T-helper 2 cell treated with Interferon-gamma antibody and Interleukin-4, amounts not matched to agents 5 μg/mL and 100 μg/mL, for 36 hours (primary cell): ENCODE results near the gene SLC8A1.

Experiments
- DNase-seq: peaks from one replicate; pipeline ENCODE4 v3.0.0; 2021; ENCODE audit warnings: low spot score
- H3K27ac Mint-ChIP-seq: one replicate; pipeline ENCODE4 v1.8.0; 2021; ENCODE audit warnings: mild to moderate bottlenecking, mixed read lengths
- H3K27me3 Mint-ChIP-seq: one replicate; pipeline ENCODE4 v1.8.0; 2021; ENCODE audit warnings: low read depth, mixed read lengths
- H3K36me3 Mint-ChIP-seq: one replicate; pipeline ENCODE4 v1.8.0; 2021; ENCODE audit warnings: low read depth, mixed read lengths
- H3K4me1 Mint-ChIP-seq: one replicate; pipeline ENCODE4 v1.8.0; 2021; ENCODE audit warnings: low read depth, mixed read lengths
- H3K4me3 Mint-ChIP-seq: one replicate; pipeline ENCODE4 v1.8.0; 2022; ENCODE audit warnings: mild to moderate bottlenecking, moderate library complexity, mixed read lengths
- H3K9me3 Mint-ChIP-seq: one replicate; pipeline ENCODE4 v1.8.0; 2021; ENCODE audit warnings: mixed read lengths

SLC8A1 gene

GRCh38 chr2:40227210-40227609 is 224.7 kb downstream of the SLC8A1 start:
- Mint-ChIP-seq H3K27me3 (no peaks in the 10 kb centered on the region), H3K27ac (no peak overlapping the region), H3K4me3 (no peak overlapping the region), H3K4me1 (no peaks in the 10 kb centered on the region), H3K9me3 (peaks cover 7% of the 10 kb centered on the region), H3K36me3 (peaks cover 4% of the 10 kb centered on the region)
- DNase-seq: no peak

- H3K36me3 Mint-ChIP-seq: peaks cover 5% of the 10 kb centered on the region
- no peaks in the 10 kb centered on the region for H3K4me1 Mint-ChIP-seq
- no peak for DNase-seq
- peaks cover 7% of the 10 kb centered on the region for H3K9me3 Mint-ChIP-seq
- no peak overlapping the region for H3K27ac Mint-ChIP-seq
- no peaks in the 10 kb centered on the region for H3K27me3 Mint-ChIP-seq
- H3K4me3 Mint-ChIP-seq: no peak overlapping the region
Observed at GRCh38 chr2:40226637-40227036, 225.3 kb downstream of the SLC8A1 start.

- no peak overlapping the region for H3K27ac Mint-ChIP-seq
- no peak overlapping the region for H3K4me3 Mint-ChIP-seq
- no peak for DNase-seq
- H3K36me3 Mint-ChIP-seq: peaks cover 7% of the 10 kb centered on the region
- H3K27me3 Mint-ChIP-seq: no peaks in the 10 kb centered on the region
- H3K9me3 Mint-ChIP-seq: peaks cover 7% of the 10 kb centered on the region
- no peaks in the 10 kb centered on the region for H3K4me1 Mint-ChIP-seq
Observed at GRCh38 chr2:40225670-40226210, 226.2 kb downstream of the SLC8A1 start.

- Mint-ChIP-seq H3K9me3 (peaks cover 7% of the 10 kb centered on the region), H3K27ac (no peak overlapping the region), H3K4me1 (no peaks in the 10 kb centered on the region), H3K36me3 (peaks cover 7% of the 10 kb centered on the region), H3K27me3 (no peaks in the 10 kb centered on the region), H3K4me3 (no peak overlapping the region)
- DNase-seq: no peak
Observed at GRCh38 chr2:40224318-40224717, 227.6 kb downstream of the SLC8A1 start.

DNA sequence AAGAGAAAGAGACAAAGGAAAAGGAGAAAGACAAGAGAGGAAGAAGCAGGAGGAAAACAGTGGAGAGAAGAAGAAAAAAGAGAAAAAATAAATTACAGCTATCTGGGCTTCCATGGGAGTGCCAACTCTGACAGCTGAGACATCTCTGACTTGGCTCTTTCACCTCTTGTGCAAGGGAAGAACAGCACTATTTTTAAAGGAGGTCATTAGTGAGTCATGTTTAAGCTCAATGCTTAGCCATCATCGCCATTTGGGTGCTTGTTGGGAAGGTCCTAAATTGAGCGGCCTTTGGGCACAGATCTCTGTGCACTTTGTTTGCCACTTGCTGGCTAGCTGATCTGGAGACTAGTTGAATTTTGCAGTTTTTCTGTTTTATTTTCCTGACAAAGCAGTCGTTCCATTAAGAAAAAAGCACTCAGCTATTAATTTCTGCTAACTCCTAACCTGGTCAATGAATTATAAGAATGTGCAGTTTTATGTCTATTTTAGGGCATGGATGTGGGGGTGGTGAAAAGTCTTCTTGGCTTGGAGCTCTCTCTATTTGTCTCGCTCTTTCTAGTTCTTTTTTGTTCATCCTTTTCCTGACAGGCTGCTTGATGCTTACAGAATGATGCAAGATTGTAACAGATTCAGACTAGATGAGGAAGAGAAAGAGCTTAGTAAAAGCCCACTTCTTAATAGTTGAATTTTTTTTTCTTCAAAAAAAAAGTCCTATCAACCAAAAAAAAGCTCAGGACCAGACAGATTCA is 231.5 kb downstream of the SLC8A1 start:
- DNase-seq: no peak
- H3K27me3 Mint-ChIP-seq: no peaks in the 10 kb centered on the region
- no peak overlapping the region for H3K27ac Mint-ChIP-seq
- H3K36me3 Mint-ChIP-seq: peaks cover 15% of the 10 kb centered on the region
- H3K4me1 Mint-ChIP-seq: peaks cover 5% of the 10 kb centered on the region
- no peak overlapping the region for H3K4me3 Mint-ChIP-seq
- peaks cover 17% of the 10 kb centered on the region for H3K9me3 Mint-ChIP-seq

DNA sequence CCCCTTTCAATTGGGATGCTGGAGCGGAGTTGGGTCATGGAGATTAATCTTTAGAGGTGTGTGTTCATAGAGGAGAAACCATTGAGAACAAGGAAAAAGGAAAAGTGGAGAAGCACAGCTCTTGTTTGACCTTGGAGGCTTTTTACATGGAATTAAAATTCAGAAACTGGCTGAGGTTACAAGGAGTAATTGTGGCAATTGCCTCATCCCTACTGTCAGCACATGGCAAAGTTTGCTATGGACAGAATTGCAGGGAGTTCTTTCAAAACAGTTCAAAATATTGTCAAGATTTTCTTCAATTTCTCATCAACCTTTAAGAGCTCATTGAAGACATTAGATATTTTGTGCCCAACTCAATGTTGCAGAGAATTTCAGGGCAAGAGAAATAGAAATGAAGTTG is 232.7 kb downstream of the SLC8A1 start:
- Mint-ChIP-seq H3K27ac (no peak overlapping the region), H3K36me3 (peaks cover 16% of the 10 kb centered on the region), H3K4me1 (peaks cover 5% of the 10 kb centered on the region), H3K9me3 (peaks cover 17% of the 10 kb centered on the region), H3K27me3 (no peaks in the 10 kb centered on the region), H3K4me3 (no peak overlapping the region)
- no peak for DNase-seq

GRCh38 chr2:40218679-40219078 is 233.2 kb downstream of the SLC8A1 start:
- Mint-ChIP-seq H3K9me3 (peaks cover 17% of the 10 kb centered on the region), H3K27ac (no peak overlapping the region), H3K4me3 (no peak overlapping the region), H3K36me3 (peaks cover 19% of the 10 kb centered on the region), H3K4me1 (peaks cover 5% of the 10 kb centered on the region), H3K27me3 (no peaks in the 10 kb centered on the region)
- DNase-seq: no peak

DNA sequence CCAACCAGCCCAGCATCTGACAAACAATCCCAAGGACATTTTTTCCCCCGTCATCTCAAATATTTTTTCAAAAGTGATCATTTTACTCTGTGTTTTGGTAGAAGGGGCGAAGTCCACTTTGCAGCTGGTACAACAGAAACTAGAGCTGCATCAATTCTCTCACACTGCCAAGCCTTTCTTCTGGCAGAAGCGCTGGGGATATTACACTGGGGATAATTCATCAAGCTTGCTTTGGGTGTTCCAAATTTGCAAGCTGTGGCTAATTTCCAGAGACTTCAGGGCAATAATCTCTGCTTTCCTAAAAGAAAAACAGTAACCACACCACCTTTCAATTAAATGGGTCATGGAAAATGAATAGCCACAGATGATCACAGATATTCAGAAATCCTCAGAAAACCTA is 238.3 kb downstream of the SLC8A1 start:
- no peak overlapping the region for H3K4me3 Mint-ChIP-seq
- H3K27me3 Mint-ChIP-seq: no peaks in the 10 kb centered on the region
- peaks cover 5% of the 10 kb centered on the region for H3K9me3 Mint-ChIP-seq
- H3K36me3 Mint-ChIP-seq: peaks cover 12% of the 10 kb centered on the region
- no peak overlapping the region for H3K27ac Mint-ChIP-seq
- DNase-seq: no peak
- peaks cover 30% of the 10 kb centered on the region for H3K4me1 Mint-ChIP-seq

DNA sequence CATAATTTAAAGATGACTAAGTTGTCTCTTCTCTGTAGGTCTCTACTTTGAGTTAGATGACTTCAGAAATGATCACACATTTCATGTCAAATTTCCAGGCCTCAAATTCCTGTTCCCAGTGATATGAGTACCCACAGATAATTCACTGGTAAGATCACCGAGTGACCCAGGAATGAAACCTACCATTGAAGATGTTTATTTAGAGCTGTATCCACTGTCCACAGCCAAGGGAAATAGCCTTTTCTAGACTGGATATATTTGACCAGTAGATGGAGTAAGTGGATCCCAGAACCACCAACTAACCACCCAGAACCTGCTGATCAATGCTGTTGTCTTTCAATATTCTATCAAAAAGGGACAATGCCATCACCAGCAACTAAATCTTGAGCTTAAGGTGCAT is 238.8 kb downstream of the SLC8A1 start:
- H3K9me3 Mint-ChIP-seq: peaks cover 5% of the 10 kb centered on the region
- no peak overlapping the region for H3K4me3 Mint-ChIP-seq
- no peak for DNase-seq
- H3K27ac Mint-ChIP-seq: no peak overlapping the region
- peaks cover 30% of the 10 kb centered on the region for H3K4me1 Mint-ChIP-seq
- peaks cover 12% of the 10 kb centered on the region for H3K36me3 Mint-ChIP-seq
- H3K27me3 Mint-ChIP-seq: no peaks in the 10 kb centered on the region

DNA sequence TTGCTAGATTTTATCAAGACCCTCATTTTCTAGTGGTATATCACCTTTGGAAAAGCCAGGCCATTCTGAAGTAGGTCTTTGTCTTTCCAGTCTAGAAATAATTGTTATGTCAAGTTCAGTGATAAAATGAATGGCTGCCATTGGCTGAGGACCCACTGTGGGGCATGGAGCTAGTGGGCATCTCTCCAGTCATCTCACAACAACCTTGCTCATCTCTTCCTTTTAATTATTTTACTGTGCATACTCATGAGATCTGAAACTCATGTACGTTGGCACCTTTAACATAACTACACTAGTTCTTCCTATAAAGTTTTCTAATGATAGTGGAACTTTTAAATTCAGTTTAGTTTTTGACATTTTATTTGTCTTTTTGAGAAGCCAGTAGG is 240.9 kb downstream of the SLC8A1 start:
- DNase-seq: peak; percentile 16
- Mint-ChIP-seq H3K27ac (no peak overlapping the region), H3K27me3 (no peaks in the 10 kb centered on the region), H3K4me1 (peaks cover 25% of the 10 kb centered on the region), H3K4me3 (no peak overlapping the region), H3K36me3 (peaks cover 4% of the 10 kb centered on the region), H3K9me3 (no peaks in the 10 kb centered on the region)

- DNase-seq: peak; percentile 17
- Mint-ChIP-seq H3K36me3 (peaks cover 5% of the 10 kb centered on the region), H3K9me3 (no peaks in the 10 kb centered on the region), H3K27ac (no peak overlapping the region), H3K4me3 (no peak overlapping the region), H3K27me3 (no peaks in the 10 kb centered on the region), H3K4me1 (peaks cover 25% of the 10 kb centered on the region)
Observed at GRCh38 chr2:40210344-40210967, 241.4 kb downstream of the SLC8A1 start.

DNA sequence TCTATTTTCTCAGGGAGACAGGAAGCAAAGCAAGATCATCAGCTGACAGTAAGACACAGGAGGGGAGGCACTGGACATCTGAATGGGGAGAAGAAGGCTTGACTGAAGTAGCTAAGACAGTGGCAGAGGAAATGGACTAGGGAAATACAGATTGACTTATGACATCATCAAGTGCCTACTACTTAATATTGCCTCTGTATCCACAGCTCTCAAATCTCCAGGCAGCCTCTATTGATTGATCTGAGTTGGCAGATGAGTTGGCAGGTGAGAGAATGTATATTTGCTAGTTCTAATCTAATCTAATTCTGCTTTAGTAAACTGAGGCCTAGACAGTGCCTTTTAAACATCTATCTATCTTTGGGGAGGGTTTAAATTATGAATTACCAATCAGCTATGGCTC is 242.1 kb downstream of the SLC8A1 start:
- Mint-ChIP-seq H3K36me3 (peaks cover 7% of the 10 kb centered on the region), H3K9me3 (no peaks in the 10 kb centered on the region), H3K27me3 (no peaks in the 10 kb centered on the region), H3K4me1 (peaks cover 25% of the 10 kb centered on the region), H3K27ac (peak overlapping the region; percentile 6), H3K4me3 (no peak overlapping the region)
- DNase-seq: no peak

GRCh38 chr2:40208463-40208862 is 243.4 kb downstream of the SLC8A1 start:
- Mint-ChIP-seq H3K4me1 (peaks cover 25% of the 10 kb centered on the region), H3K36me3 (peaks cover 3% of the 10 kb centered on the region), H3K9me3 (no peaks in the 10 kb centered on the region), H3K27me3 (no peaks in the 10 kb centered on the region), H3K27ac (no peak overlapping the region), H3K4me3 (no peak overlapping the region)
- no peak for DNase-seq

DNA sequence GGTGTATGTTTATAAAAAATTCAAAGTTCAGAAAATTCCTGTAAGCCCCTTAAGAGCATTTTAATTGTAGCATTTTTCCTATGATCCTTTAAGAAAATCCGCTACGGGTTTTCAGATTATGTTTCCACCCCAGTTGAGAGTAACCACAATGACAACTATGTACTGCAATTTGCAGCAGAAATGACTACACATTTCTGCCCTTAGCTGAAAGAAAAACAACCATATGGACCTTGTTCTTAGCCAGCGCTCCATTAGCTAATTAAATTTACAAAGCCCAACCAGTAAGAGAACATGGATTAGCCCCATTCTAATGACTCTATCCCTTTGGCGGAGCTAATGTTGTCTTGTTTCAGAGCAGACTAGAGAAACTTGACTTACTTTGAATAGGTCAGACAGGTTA is 247.6 kb downstream of the SLC8A1 start:
- no peaks in the 10 kb centered on the region for H3K9me3 Mint-ChIP-seq
- H3K27me3 Mint-ChIP-seq: no peaks in the 10 kb centered on the region
- H3K4me3 Mint-ChIP-seq: no peak overlapping the region
- no peak for DNase-seq
- H3K36me3 Mint-ChIP-seq: peaks cover 3% of the 10 kb centered on the region
- H3K4me1 Mint-ChIP-seq: peaks cover 3% of the 10 kb centered on the region
- H3K27ac Mint-ChIP-seq: no peak overlapping the region
